Liver (tissue), 9 donors: ENCODE results near the gene LRRC26. TPM values are rescaled to one million over a fixed set of nuclear protein-coding genes. Genes with fewer than 3 reads are reported as not detected.

Experiments used
- DNase-seq: peaks from one replicate; pipeline ENCODE4 v3.0.0-alpha.2; 2017; ENCODE audit warnings: low spot score
- H3K27ac ChIP-seq, 2 donors: one replicate each; pipeline ENCODE4 v1.7.0; 2013; ENCODE audit warnings: inconsistent platforms in 2 of 2, low read length in 2 of 2, control low read depth in 1 of 2, low read depth in 1 of 2, mild to moderate bottlenecking in 1 of 2
- H3K27me3 ChIP-seq, 4 donors: one replicate each; pipeline versions ENCODE4 v1.6.1 to v1.7.0; 2013; ENCODE audit warnings: low read length in 3 of 4, inconsistent platforms in 1 of 4, mild to moderate bottlenecking in 1 of 4, moderate library complexity in 1 of 4; ENCODE audit not compliant: control insufficient read depth in 4 of 4, insufficient read depth in 4 of 4
- H3K36me3 ChIP-seq, 4 donors: one replicate each; pipeline versions ENCODE4 v1.6.1 to v1.7.0; 2013; ENCODE audit warnings: low read length in 3 of 4, mild to moderate bottlenecking in 3 of 4, low read depth in 1 of 4, moderate library complexity in 1 of 4; ENCODE audit not compliant: control insufficient read depth in 4 of 4, insufficient read depth in 3 of 4
- H3K4me1 ChIP-seq, 4 donors: one replicate each; pipeline versions ENCODE4 v1.6.1 to v1.7.0; 2013; ENCODE audit warnings: low read length in 3 of 4, mild to moderate bottlenecking in 3 of 4, moderate library complexity in 1 of 4; ENCODE audit not compliant: control insufficient read depth in 4 of 4, insufficient read depth in 4 of 4
- H3K4me3 ChIP-seq, 3 donors: one replicate each; pipeline versions ENCODE4 v1.6.1 to v1.7.0; 2013; ENCODE audit warnings: low read length in 3 of 3, control low read depth in 1 of 3, low read depth in 1 of 3, mild to moderate bottlenecking in 1 of 3
- H3K9ac ChIP-seq, 2 donors: one replicate each; pipeline ENCODE4 v1.7.0; 2013; ENCODE audit warnings: low read length in 2 of 2, mild to moderate bottlenecking in 2 of 2, moderate library complexity in 2 of 2, control low read depth in 1 of 2, low read depth in 1 of 2
- H3K9me3 ChIP-seq, 4 donors: one replicate each; pipeline versions ENCODE4 v1.6.1 to v1.7.0; 2013; ENCODE audit warnings: low read length in 3 of 4; ENCODE audit not compliant: control insufficient read depth in 4 of 4
- ATF3 ChIP-seq: IDR thresholded peaks from 2 replicates; pipeline ENCODE4 v1.6.1; 2016; ENCODE audit warnings: antibody characterized with exemption
- FOXA1 ChIP-seq: IDR thresholded peaks from 2 replicates; pipeline ENCODE4 v1.6.1; 2016; ENCODE audit warnings: antibody characterized with exemption
- FOXA2 ChIP-seq: IDR thresholded peaks from 2 replicates; pipeline ENCODE4 v1.6.1; 2016; ENCODE audit warnings: antibody characterized with exemption
- GABPA ChIP-seq, 2 donors: IDR thresholded peaks in 1 of 2; conservative IDR thresholded peaks in 1 of 2; 2 replicates each; pipeline ENCODE4 v1.6.1; 2016; ENCODE audit warnings: antibody characterized with exemption in 2 of 2, mild to moderate bottlenecking in 1 of 2, moderate library complexity in 1 of 2
- HNF4A ChIP-seq, 2 donors: conservative IDR thresholded peaks; 2 replicates each; pipeline ENCODE4 v1.6.1; 2016; ENCODE audit warnings: antibody characterized with exemption in 2 of 2, mild to moderate bottlenecking in 2 of 2
- HNF4G ChIP-seq: IDR thresholded peaks from 2 replicates; pipeline ENCODE4 v1.6.1; 2016; ENCODE audit warnings: antibody characterized with exemption
- JUND ChIP-seq, 2 donors: IDR thresholded peaks; 2 replicates each; pipeline ENCODE4 v1.6.1; 2016; ENCODE audit warnings: antibody characterized with exemption in 2 of 2
- MAX ChIP-seq: IDR thresholded peaks from 2 replicates; pipeline ENCODE4 v1.6.1; 2016; ENCODE audit warnings: antibody characterized with exemption
- RXRA ChIP-seq, 2 donors: IDR thresholded peaks; 2 replicates each; pipeline ENCODE4 v1.6.1; 2017 to 2018; ENCODE audit warnings: antibody characterized with exemption in 2 of 2, mild to moderate bottlenecking in 1 of 2
- TAF1 ChIP-seq: conservative IDR thresholded peaks from 2 replicates; pipeline ENCODE4 v1.6.1; 2016; ENCODE audit warnings: antibody characterized with exemption, mild to moderate bottlenecking
- YY1 ChIP-seq: IDR thresholded peaks from 2 replicates; pipeline ENCODE4 v1.6.1; 2016; ENCODE audit warnings: antibody characterized with exemption, mild to moderate bottlenecking
- WGBS: extraction: QIAGEN DNeasy Blood & Tissue Kit; methylation state at CpG from one replicate; pipeline ENCODE4 v1.1.7; 2013; 5-methylcytosine and 5-hydroxymethylcytosine counted together
- polyA plus RNA-seq, 2 donors: library from polyadenylated mRNA; stranded (reverse) in 1 of 2; unstranded in 1 of 2; fragments of 200-250 nt in 1 of 2; fragments of >200 nt in 1 of 2; fragmentation: Nextera tagmentation in 1 of 2; extraction: Ambion mirVana in 1 of 2; gene quantifications; one replicate each; pipeline versions ENCODE4 v1.2.1 to v1.2.3, GENCODE V29; 2013 to 2015
- total RNA-seq, 2 donors: library from RNA; depleted of rRNA; stranded (reverse); fragments of >200 nt; gene quantifications; one replicate each; pipeline ENCODE4 v1.2.3, GENCODE V29; 2014
- TF ChIP-seq, protein P1 (sequence below): fragments of 150-350 bp; IDR thresholded peaks from 2 replicates; pipeline ENCODE4 v1.5.1; 2017; ENCODE audit warnings: improper control_type of control experiment, low read depth, low read length; ENCODE audit not compliant: missing input control
- TF ChIP-seq, protein P2 (sequence below): IDR thresholded peaks from 2 replicates; pipeline ENCODE4 v1.6.1; 2016; ENCODE audit warnings: antibody characterized with exemption, mild to moderate bottlenecking
- TF ChIP-seq, protein P3 (sequence below): IDR thresholded peaks from 2 replicates; pipeline ENCODE4 v1.6.1; 2016; ENCODE audit warnings: antibody characterized with exemption
- donor health status: healthy.
- donor health status: healthy.
- donor health status: healthy.
- donor health status: healthy.
- donor health status: healthy.

Gene LRRC26
- total and polyA plus RNA-seq, 4 donors, result 0.09 to 0.17 TPM; not detected in 2

GRCh38 chr9:137174722-137175293, 5.0 kb upstream of the LRRC26 start (continued):
- TF ChIP-seq, protein P1, sequence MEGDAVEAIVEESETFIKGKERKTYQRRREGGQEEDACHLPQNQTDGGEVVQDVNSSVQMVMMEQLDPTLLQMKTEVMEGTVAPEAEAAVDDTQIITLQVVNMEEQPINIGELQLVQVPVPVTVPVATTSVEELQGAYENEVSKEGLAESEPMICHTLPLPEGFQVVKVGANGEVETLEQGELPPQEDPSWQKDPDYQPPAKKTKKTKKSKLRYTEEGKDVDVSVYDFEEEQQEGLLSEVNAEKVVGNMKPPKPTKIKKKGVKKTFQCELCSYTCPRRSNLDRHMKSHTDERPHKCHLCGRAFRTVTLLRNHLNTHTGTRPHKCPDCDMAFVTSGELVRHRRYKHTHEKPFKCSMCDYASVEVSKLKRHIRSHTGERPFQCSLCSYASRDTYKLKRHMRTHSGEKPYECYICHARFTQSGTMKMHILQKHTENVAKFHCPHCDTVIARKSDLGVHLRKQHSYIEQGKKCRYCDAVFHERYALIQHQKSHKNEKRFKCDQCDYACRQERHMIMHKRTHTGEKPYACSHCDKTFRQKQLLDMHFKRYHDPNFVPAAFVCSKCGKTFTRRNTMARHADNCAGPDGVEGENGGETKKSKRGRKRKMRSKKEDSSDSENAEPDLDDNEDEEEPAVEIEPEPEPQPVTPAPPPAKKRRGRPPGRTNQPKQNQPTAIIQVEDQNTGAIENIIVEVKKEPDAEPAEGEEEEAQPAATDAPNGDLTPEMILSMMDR, result no peak
- no peak for TF ChIP-seq TAF1

DNA sequence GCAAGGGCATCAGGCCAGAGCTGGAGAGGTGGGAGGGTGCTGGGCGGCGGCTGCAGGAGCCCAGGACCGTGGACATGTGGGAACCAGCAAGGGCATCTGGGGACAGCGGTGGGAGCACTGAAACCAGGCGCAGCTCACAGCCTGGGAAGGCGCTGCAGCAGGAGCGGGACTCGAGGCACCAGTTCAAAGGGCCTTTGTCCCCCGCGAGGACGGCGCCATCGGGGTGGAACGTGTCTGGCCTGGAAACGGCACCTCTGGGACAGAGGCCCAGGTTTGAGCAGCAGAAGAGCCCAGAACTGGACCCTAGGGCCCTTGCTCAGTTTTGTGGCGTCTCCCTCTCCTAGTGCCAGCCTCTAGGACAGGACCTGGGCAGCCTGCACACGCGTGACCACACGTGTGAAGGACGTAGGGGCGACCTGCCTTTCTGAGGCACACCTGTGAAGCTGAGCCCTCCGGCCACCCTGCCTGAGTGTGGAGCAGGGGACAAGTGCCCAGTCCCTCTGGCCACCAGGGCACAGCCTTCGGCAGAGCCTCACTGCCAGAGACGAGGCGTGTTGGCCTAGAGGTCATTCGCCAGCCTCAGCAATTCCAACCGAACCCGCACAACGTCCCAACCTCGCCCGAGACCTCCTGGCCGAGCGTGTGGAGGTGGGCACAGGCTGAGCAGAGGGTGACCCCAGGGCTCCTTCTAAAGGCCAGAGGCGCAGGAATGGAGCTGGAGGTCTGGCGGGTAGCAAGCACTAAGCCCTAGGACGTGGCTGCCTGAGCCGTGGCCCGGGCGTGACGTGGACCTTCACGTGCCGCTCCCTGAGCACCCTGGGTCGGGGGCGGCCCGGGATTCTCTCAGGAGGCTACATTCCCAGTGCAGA, 4.2 kb upstream of the LRRC26 start:
- no peaks in the 10 kb centered on the region for H3K9me3 ChIP-seq
- peaks cover 0 to 7% (median 4%) of the 10 kb centered on the region in 4 donors for H3K36me3 ChIP-seq
- TF ChIP-seq FOXA1, result no peak
- TF ChIP-seq HNF4G, result no peak
- TF ChIP-seq FOXA2, result no peak
- no peak for TF ChIP-seq RXRA (IDR thresholded peaks at IDR 0.05)
- no peak for TF ChIP-seq HNF4A (conservative IDR thresholded peaks at IDR 0.05)
- TF ChIP-seq, protein P1, result no peak
- TF ChIP-seq YY1, result no peak
- no peak for TF ChIP-seq GABPA (IDR thresholded peaks at IDR 0.05 in 1 of 2, conservative IDR thresholded peaks at IDR 0.05 in 1 of 2)
- TF ChIP-seq TAF1, result no peak
- TF ChIP-seq JUND (IDR thresholded peaks at IDR 0.05), result no peak
- TF ChIP-seq, protein P2, sequence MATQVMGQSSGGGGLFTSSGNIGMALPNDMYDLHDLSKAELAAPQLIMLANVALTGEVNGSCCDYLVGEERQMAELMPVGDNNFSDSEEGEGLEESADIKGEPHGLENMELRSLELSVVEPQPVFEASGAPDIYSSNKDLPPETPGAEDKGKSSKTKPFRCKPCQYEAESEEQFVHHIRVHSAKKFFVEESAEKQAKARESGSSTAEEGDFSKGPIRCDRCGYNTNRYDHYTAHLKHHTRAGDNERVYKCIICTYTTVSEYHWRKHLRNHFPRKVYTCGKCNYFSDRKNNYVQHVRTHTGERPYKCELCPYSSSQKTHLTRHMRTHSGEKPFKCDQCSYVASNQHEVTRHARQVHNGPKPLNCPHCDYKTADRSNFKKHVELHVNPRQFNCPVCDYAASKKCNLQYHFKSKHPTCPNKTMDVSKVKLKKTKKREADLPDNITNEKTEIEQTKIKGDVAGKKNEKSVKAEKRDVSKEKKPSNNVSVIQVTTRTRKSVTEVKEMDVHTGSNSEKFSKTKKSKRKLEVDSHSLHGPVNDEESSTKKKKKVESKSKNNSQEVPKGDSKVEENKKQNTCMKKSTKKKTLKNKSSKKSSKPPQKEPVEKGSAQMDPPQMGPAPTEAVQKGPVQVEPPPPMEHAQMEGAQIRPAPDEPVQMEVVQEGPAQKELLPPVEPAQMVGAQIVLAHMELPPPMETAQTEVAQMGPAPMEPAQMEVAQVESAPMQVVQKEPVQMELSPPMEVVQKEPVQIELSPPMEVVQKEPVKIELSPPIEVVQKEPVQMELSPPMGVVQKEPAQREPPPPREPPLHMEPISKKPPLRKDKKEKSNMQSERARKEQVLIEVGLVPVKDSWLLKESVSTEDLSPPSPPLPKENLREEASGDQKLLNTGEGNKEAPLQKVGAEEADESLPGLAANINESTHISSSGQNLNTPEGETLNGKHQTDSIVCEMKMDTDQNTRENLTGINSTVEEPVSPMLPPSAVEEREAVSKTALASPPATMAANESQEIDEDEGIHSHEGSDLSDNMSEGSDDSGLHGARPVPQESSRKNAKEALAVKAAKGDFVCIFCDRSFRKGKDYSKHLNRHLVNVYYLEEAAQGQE, result no peak
- TF ChIP-seq, protein P3, sequence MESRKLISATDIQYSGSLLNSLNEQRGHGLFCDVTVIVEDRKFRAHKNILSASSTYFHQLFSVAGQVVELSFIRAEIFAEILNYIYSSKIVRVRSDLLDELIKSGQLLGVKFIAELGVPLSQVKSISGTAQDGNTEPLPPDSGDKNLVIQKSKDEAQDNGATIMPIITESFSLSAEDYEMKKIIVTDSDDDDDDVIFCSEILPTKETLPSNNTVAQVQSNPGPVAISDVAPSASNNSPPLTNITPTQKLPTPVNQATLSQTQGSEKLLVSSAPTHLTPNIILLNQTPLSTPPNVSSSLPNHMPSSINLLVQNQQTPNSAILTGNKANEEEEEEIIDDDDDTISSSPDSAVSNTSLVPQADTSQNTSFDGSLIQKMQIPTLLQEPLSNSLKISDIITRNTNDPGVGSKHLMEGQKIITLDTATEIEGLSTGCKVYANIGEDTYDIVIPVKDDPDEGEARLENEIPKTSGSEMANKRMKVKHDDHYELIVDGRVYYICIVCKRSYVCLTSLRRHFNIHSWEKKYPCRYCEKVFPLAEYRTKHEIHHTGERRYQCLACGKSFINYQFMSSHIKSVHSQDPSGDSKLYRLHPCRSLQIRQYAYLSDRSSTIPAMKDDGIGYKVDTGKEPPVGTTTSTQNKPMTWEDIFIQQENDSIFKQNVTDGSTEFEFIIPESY, result no peak
- TF ChIP-seq ATF3, result no peak
- TF ChIP-seq MAX, result no peak
- DNase-seq, result no peak
- no peak overlapping the region for H3K9ac ChIP-seq
- H3K27me3 ChIP-seq, result peaks cover 3 to 10% (median 4%) of the 10 kb centered on the region in 4 donors
- no peak overlapping the region for H3K27ac ChIP-seq
- H3K4me1 ChIP-seq, result peaks cover 8 to 12% (median 10%) of the 10 kb centered on the region in 4 donors
- 73% methylated on average over 45 of the region's 45 CpGs for WGBS
- H3K4me3 ChIP-seq, result no peak overlapping the region
